HL-60/S4 treated with retinoic acid at 250 ng/mL for 4 days and 3 days (cell line): ENCODE measurements around the gene PDCD1.

ENCODE experiments used
- in situ Hi-C: fragments of 300-500 bp; cut with MboI; formaldehyde crosslinking; loops from 2 replicates; pipeline ENCODE4 v1.7.0; 2022; ENCODE audit warnings: low sequenced_read_pairs

PDCD1 gene

DNA sequence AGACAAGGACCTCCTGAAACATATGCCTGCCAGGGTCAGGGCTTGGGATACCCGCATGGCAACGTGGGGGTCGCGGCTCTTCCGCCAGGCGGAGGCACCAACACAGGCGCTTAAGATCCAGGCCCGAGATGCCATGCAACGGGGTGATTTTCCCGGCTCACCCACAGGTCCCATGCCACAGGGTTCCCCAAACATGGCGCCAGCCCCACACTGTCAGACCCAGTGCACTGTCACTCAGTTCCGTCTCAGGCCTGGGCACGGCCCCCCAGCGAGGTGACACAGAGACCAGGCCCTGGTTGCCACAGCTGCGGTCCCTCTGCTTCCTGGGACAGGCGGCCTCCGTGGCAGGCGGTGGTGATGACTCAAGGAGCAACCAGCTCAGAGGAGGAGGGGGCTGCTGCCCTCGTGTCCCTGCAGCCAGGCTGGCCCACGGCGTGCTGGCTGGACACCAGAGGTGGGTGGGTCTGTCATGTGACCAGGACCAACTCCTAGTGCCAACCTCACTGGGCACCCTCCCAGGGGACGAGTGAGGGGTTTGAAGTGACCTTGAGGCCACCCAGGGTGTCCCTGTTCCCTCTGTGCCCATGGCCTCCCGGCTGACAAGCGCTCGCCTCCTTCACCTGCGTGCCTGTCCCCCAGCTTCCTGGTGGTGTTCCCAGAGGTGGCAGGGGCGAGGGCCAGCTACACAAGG, 4.9 kb downstream of the PDCD1 start:
- in situ Hi-C loops = no loop called here

DNA sequence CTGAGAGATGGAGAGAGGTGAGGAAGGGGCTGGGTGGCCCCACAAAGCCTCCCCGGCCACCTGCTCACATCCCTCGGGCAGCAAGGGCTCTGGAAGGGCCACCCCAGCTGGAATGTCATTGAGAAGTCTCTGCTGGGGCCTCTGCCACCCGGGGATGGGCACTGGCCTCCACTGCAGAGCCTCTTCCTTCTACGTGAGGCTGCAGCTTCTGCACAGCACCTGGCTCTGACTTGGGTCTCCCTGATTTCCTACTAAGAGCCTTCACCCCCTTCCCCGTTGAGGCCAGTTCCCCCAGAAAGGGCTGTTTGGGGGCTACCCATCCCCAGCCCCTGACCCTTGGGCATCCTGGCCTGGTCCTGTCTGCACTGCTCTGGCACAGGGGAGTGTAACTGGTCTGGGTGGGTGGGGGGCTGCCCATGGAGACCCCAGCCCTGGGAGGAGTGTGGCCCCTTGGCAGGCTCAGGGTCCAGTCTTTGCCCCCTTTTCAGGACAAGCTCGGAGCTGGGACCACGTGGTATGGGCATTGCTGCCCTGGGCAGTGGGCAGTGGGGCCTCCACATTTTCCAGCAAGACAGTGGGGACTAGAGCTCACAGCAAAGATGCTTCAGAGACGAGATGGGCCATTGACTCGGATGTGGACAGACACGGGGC, 5.6 kb downstream of the PDCD1 start:
- in situ Hi-C loops = no loop called here

DNA sequence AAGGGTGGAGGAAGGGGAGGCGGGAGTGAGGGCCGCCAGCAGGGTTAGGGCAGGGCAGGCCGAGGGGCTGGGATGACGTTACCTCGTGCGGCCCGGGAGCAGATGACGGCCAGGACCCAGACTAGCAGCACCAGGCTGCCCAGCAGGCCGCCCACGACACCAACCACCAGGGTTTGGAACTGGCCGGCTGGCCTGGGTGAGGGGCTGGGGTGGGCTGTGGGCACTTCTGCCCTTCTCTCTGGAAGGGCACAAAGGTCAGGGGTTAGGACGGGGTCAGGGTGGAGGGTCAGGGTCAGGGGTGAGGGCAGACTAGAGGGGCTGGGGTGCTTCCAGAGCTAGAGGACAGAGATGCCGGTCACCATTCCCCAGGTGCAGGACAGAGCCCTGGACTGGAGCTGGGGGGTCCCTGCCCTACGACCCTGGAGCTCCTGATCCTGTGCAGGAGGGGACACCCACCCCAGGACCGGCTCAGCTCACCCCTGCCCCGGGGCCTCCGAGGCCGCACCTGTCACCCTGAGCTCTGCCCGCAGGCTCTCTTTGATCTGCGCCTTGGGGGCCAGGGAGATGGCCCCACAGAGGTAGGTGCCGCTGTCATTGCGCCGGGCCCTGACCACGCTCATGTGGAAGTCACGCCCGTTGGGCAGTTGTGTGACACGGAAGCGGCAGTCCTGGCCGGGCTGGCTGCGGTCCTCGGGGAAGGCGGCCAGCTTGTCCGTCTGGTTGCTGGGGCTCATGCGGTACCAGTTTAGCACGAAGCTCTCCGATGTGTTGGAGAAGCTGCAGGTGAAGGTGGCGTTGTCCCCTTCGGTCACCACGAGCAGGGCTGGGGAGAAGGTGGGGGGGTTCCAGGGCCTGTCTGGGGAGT, 6.3 kb downstream of the PDCD1 start:
- in situ Hi-C loops = no loop called here

DNA sequence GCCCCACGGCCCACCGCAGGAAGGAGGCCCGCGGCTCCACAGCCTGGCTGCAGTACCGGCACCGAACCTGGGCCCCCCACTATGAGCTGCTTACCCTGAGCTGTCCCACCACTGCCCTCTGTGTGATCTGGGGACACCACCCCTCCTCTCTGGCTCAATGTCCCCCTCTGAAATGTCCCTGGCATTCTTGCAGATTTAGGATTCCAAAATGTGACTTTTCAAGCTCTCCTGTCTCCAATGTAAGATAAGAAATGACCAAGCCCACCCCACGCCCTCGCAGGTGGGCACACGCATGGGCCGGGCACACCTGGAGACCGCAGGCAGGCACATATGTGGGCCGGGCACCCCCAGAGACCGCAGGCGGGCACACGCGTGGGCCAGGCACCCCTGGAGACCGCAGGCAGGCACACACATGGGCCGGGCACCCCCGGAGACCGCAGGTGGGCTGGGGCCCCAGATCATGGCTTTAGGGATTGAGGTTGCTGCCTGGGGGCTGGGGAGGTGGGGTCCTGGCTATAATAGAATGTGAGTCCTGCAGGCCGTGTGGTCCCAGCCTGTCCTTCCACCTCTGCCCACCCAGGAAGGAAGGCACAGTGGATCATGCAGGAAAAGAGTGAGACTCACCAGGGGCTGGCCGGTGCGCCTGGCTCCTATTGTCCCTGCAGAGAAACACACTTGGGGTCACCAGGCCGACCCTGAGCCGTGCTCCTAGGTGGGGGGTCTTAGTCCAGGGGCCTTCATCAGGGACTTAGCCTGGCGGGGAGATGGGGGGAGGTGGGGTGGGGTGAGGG, 7.2 kb downstream of the PDCD1 start:
- in situ Hi-C loops = no loop called here

DNA sequence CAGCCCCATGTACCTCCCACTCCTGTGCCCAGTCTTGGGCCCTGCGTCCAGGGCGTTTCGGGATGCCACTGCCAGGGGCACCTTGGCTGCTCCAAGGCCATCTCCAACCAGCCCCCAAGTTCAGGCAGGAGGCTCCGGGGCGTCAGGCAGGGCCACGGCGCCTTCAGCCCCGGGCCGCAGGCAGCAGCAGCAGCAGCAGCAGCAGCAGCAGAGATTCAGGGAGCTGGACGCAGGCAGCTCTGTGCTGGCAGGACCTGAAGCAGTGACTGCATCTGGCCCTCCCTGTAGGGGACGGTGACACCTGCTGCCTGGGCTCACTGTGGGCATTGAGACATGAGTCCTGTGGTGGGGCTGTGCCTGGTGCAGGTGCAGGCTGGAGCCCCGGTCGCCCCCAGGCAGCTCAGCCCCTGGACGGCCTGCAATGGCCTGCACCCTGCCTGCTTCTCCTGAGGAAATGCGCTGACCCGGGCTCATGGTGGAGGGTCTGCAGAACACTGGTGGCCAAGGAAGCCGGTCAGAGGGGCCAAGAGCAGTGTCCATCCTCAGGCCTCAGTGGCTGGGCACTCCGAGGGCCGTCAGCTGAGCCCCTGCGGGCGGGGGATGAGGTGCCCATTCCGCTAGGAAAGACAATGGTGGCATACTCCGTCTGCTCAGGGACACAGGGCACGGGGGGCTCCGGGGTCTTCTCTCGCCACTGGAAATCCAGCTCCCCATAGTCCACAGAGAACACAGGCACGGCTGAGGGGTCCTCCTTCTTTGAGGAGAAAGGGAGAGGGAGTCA, 8.0 kb downstream of the PDCD1 start:
- in situ Hi-C loops = no loop called here

DNA sequence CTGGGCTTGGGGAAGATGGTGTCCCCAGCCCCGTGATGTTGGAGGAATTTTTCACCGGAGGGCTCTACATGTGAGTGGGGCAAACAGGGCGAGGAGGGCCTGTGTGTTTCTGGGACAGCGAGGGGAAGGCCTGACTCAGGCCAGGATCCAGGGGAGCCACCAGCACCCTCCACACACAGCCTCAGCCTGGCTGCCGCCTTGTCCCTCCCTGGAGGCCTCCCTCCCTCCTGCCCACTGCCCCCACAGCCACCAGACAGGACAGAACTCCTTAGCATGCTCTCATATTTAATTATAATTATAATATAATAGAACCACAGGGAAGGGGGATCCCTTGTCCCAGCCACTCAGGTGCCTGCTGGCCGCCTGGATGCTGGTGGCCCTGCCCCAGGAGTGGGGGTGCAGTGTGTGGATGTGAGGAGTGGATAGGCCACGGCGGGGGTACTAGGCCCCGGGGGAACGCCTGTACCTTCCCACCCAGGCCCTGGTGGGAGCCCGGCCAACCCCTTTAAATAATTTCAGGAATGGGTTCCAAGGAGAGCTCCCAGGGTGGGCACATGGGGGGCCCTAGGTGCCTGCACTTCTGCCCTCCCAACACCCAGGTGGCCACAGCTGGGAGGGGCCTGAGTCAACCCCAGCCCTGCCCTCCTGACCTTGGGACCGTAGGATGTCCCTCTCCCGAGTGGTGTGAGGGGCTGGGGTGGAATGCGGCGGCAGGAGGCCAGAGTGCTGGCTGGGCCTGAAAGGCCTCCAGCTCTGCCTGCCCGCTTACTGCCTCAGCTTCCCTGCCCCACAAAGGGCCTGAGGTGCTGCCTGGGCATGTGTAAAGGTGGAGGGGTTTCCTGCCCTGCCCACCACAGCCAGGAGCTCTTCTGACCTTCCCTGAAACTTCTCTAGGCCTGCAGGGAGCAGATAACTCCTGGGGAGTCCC, 8.8 kb downstream of the PDCD1 start:
- in situ Hi-C loops = no loop called here

DNA sequence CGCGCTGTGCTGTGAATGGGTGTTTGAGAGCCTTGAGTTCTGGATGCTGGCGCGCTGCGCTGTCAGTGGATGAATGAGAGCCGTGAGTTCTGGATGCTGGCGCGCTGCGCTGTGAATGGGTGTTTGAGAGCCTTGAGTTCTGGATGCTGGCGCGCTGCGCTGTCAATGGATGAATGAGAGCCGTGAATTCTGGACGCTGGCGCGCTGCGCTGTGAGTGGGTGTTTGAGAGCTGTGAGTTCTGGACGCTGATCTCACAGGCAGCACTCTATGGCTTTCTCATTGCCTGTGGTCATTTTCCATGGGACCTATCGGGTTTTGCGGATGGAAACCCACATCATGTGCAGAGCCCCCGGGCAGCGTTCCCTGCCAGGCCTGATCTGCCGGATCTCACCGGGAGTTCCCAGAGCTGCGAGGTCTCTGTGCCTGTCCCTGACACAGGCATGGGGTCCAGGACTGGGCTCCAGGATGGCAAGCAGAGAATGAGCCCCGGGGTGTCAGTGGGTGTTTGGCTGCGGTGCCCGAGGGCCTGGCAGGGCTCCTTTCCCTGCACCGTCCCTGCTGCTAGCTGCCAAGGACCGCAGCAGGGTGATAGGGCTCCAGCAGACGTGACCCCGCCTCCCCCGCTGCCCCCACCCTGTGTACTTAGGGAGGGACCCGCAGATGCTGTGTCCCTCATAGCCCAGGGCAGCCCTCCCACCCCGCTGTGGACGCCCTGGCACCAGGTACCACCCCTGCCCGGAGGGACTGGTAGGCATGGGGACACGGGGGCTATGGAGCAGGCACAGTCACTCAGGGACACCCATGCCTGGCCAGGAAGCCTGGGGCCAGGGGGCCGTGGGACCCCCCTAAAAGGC, 9.7 kb downstream of the PDCD1 start:
- in situ Hi-C loops = no loop called here

DNA sequence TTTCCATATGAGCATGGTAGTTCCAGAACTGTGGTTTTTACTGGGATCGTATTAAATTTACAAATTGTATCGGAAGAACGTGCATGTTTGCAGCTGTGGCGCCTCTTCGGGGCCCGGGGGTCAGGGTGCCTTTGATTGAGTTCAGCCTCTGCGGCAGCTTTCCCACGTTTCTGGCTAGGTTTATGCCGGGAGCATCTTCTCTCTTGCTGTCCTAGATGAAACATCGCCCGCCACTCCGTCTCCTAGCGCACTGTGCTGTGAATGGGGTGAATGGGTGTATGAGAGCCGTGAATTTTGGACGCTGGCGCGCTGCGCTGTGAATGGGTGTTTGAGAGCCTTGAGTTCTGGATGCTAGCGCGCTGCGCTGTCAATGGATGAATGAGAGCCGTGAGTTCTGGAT, 12.3 kb downstream of the PDCD1 start:
- in situ Hi-C loops = no loop called here

DNA sequence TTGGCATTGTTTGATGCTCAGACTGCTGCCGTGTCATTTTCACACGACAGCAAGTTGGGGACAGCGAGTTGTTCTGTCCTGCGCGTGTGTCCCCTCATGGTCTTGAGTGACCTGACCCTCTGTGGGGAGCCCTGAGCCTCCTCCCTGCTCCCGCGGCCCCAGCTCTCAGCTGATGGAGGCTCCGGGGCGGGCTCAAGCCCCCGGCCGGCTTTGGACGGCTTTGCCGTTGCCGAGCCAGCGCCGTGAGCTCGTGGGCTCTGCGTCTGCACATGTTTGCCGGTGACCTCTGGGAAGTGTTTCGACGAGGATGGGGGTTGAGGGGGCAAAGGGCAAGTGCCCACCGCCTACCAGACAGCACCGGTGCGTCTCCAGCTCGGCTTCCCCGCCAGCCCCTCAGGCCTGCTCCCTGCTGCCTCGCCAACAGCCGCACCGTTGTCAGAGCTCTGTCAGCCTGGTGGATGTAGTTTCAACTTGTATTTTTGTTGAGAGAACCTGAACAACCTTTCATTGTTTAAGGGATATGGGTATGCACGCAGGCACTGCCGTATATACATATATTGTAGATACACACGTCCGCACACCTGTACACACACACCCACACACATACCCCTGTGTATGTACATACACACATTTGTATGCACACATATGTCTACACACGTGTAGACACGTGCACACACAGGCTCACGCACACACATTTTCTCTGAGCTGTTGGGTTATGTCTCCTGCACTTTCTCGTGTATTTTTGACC, 13.7 kb downstream of the PDCD1 start:
- in situ Hi-C loops = no loop called here

DNA sequence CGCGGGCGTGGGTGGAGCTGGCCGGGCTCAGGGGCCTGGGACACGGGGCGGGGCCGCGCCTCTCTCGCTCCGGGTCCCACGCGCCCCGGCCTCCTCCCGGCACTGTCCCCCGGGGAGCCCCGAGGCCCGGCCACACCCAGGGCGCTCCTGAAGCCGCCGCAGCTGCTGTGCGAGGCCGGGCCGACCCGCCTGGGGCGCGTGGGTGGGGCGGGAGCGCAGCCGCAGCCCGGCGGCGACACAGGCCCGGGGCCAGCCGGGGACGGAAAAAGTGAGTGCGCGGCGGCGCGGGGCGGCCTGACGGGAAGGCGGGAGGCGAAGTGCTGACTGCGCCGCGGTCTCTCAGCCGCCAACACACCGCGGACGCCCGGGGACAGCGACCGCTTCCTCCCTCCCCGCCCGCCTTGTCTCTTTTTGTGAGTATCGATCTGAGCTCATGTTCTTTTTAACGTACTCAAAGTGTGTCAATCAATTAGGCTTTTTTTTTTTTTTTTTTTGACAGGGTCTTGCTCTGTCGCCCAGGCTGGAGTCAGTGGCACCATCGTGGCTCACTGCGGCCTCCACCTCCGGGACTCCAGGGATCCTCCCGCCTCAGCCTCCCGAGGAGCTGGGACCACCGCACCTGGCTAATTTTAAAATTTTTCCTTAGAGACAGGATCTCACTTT, 14.5 kb downstream of the PDCD1 start:
- in situ Hi-C loops = no loop called here

DNA sequence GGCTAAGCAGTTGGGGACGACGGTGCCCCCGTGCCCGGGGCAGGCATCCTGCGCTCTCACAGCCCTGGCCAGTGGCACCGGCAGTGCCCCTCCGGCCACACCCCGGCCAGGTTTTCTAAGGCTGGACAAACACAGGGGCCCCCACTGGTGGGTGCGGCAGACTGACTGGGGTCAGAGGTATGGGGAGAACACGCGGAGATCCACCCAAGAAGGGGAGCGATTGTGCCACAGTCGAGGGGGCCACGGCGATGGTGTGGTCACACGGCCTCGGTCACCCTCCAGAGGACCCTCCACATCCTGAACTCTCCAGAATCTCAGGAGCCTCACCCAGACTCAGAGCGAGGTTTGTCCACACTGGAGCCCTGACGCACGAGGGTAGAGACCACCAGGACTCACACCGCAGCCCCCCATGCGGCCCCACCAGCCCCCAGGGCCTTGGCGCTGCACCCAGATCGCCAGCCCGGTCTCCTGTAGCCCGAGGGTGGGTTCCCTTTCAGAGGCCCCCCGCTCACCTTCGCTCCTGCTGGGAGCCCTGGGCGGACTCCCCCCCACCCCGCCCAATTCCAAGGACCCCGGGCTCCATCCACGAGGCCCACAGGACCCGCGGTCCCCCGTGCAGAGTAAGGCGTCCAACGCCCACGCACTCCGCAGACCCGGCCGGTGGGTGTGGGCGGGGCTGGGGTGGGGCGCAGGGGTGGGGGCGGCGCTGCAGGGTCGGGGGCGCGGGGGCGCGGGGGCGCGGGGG, 15.2 kb downstream of the PDCD1 start:
- in situ Hi-C loops = no loop called here

DNA sequence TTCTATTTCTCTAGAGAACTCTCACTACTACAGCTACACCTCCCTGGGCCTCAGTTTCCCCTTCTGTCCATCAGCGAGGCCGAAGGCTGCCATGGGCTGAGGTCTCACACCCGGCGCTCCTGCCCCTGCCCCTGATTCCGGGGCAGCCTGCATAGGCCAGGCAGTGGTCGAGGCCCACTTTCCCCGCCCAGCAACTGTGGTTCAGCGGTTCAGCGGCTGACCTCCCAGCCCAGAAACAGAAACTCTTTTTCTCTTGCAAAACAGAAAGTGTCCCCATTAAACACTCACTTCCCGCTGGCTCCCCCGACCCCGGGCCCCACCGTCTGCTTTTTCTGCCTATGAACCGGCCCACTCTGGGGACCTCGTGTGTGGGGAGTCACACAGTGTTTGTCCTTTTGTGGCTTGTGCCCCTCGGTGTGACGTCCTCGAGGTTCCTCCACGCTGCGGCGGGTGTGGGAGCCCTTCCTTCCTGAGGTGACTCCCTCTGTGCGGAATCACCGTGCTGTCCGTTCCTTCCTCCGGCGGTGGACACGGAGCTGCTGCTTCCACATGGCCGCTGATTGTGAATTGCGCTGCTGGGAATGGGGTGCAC, 16.0 kb downstream of the PDCD1 start:
- in situ Hi-C loops = no loop called here

DNA sequence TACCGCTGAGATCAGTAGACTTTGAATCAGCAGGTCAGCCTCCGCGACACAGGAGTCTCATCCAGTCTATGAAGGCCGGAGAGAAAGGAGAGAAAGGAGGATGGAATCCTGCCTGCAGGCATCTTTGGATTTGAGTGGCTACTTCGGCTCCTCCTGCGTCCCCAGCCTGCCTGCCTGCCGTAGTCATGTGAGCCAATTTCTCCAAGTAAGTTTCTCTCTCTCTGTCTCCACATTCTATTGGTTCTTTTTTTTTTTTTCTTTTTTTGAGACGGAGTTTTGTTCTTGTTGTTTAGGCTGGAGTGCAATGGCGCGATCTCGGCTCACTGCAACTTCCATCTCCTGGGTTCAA, 16.7 kb downstream of the PDCD1 start:
- in situ Hi-C loops = no loop called here

DNA sequence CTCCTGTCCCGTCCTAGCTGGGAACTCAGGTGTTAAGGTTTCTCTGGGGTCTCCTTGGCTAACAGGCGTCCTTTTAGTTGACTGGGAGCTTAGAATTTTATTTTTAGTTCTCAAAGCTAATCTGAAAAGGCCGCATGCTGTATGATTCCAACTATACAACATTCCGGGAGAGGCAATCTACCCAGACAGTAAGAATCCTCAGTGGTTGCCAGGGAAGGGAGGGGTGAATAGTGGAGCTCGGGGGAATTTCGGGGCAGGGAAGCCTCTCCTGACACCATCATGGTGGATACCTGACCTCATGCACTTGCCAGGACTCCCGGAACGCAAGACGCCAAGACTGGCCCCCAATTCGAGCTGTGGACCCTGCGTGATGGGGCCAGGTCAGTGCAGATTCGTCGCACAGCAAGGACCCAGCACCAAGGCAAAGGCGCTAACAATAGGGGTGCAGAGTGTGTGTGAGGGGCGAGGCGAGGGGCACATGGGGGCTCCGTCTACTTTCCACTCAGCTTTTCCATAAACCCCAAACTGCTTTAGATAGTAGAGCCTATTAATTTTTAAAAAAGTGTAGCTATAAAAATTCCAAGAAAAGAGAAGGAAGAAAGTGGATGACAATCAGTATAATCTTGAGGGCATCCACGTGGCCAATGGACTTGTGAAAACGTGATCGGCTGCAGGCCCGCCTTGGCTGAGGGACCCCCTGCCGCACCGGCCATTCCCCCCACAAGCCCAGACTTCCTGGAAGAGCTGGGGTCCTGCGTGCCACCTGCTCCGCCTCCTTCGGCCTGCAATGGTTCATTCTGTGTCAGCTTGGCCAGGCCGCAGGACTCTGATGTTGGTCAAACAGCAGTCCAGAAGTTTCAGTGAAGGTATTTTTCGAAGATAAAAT, 17.3 kb downstream of the PDCD1 start:
- in situ Hi-C loops = no loop called here
